HepG2 (cell line): Measurements from ENCODE around the gene CDH23. TPM values are rescaled to one million over a fixed set of nuclear protein-coding genes. Genes with fewer than 3 reads are reported as not detected.

ENCODE experiments used
- ATAC-seq: fragments of 200-7000 bp; cut with Tn5 transposase; 3 replicates; pipeline ENCODE4 v1.9.1; 2020; ENCODE audit warnings: mild to moderate bottlenecking, moderate library complexity
- BruUV-seq: library from RNA; stranded (reverse); fragments of 400-500 nt; replicated peaks from 2 replicates; lab custom pipeline; 2021; lab: Mats Ljungman, UMichigan
- CTCF ChIA-PET: fragments of 300-600 bp; formaldehyde crosslinking; extraction: SDS; loops from one replicate; lab custom pipeline; 2021; ENCODE audit warnings: low total read pairs, inconsistent platforms, low intra/inter-chr PET ratio; lab: Yijun Ruan, JAX
- POLR2A ChIA-PET: fragments of 350-600 bp; sonication (Branson Sonifier 250); formaldehyde crosslinking; loops from one replicate; lab custom pipeline; 2020; ENCODE audit warnings: antibody characterized with exemption, inconsistent platforms; lab: Yijun Ruan, JAX
- DNase-seq: peaks from one replicate; pipeline ENCODE4 v3.0.0-alpha.2; 2015; ENCODE audit warnings: low spot score
- FAIRE-seq: peaks from 3 replicates; lab custom pipeline; 2011; peaks lifted over from hg19 to GRCh38; lab: Jason Lieb, UNC
- H2AFZ ChIP-seq: one replicate; pipeline ENCODE4 v1.6.1; 2011; ENCODE audit warnings: low read length, inconsistent platforms
- H3K27ac ChIP-seq: fragments of 300-600 bp; 3 replicates; pipeline ENCODE4 v1.8.0; 2011; ENCODE audit warnings: mixed run types, mild to moderate bottlenecking, mixed read lengths, low read length, inconsistent platforms; ENCODE audit not compliant: insufficient read depth; ENCODE audit errors: extremely low read length
- H3K27me3 ChIP-seq, 2 experiments: fragments of 200-600 bp in 1 of 2; 2 replicates in 1 of 2; 3 replicates in 1 of 2; pipeline versions ENCODE4 v1.6.0 to v1.8.0; 2011; ENCODE audit warnings: low read length in 2 of 2, mild to moderate bottlenecking in 2 of 2, moderate library complexity in 2 of 2, inconsistent platforms in 1 of 2; ENCODE audit not compliant: insufficient read depth in 2 of 2, control insufficient read depth in 1 of 2
- H3K36me3 ChIP-seq, 2 experiments: fragments of 200-600 bp in 1 of 2; replicated peaks in 1 of 2; 2 replicates in 1 of 2; 3 replicates in 1 of 2; pipeline versions ENCODE4 v1.5.1 to v1.8.0; 2011; ENCODE audit warnings: low read length in 2 of 2, inconsistent platforms in 1 of 2; ENCODE audit not compliant: insufficient read depth in 2 of 2, control insufficient read depth in 1 of 2
- H3K4me1 ChIP-seq: 2 replicates; pipeline ENCODE4 v1.5.1; 2012; ENCODE audit warnings: low read length, inconsistent platforms; ENCODE audit not compliant: insufficient read depth
- H3K4me2 ChIP-seq: 2 replicates; pipeline ENCODE4 v1.6.0; 2011; ENCODE audit warnings: low read depth, low read length, inconsistent platforms
- H3K4me3 ChIP-seq, 3 experiments: fragments of 200-600 bp in 1 of 3; sonication (generic), shearing (Covaris generic) in 1 of 3; replicated peaks in 1 of 3; 2 replicates each; pipeline ENCODE4 v1.5.1; 2011 to 2016; ENCODE audit warnings: low read length in 3 of 3, inconsistent platforms in 2 of 3, low read depth in 2 of 3, mild to moderate bottlenecking in 2 of 3, control low read depth in 1 of 3, mixed read lengths in 1 of 3; ENCODE audit not compliant: insufficient read depth in 1 of 3
- H3K79me2 ChIP-seq: one replicate; pipeline ENCODE4 v1.6.1; 2011; ENCODE audit warnings: low read length, inconsistent platforms; ENCODE audit not compliant: insufficient read depth
- H3K9ac ChIP-seq: 2 replicates; pipeline ENCODE4 v1.6.0; 2011; ENCODE audit warnings: mild to moderate bottlenecking, low read depth, low read length, inconsistent platforms; ENCODE audit not compliant: insufficient read depth
- H3K9me3 ChIP-seq: 2 replicates; pipeline ENCODE4 v1.5.1; 2012; ENCODE audit warnings: mild to moderate bottlenecking, low read length
- H4K20me1 ChIP-seq: 2 replicates; pipeline ENCODE4 v1.6.0; 2011; ENCODE audit warnings: inconsistent platforms, mild to moderate bottlenecking, low read length, moderate library complexity; ENCODE audit not compliant: insufficient read depth
- CBX1 ChIP-seq: IDR thresholded peaks from one replicate; pipeline ENCODE4 v1.6.1; 2016; ENCODE audit warnings: antibody characterized with exemption, low read depth
- DPF2 ChIP-seq: sonication (generic); formaldehyde crosslinking; IDR thresholded peaks from 2 replicates; pipeline ENCODE4 v1.4.0; 2020; ENCODE audit warnings: mild to moderate bottlenecking, low read depth, missing genetic modification reagents, borderline replicate concordance
- EEA1 ChIP-seq: sonication (generic); formaldehyde crosslinking; IDR thresholded peaks from 2 replicates; pipeline ENCODE4 v1.5.1; 2020; ENCODE audit warnings: mild to moderate bottlenecking, missing genetic modification reagents, borderline replicate concordance
- GZF1 ChIP-seq: sonication (generic); formaldehyde crosslinking; IDR thresholded peaks from 2 replicates; pipeline ENCODE4 v1.5.1; 2020; ENCODE audit warnings: mild to moderate bottlenecking, missing genetic modification reagents
- ISL2 ChIP-seq: sonication (generic); formaldehyde crosslinking; IDR thresholded peaks from 2 replicates; pipeline ENCODE4 v1.5.0; 2020; ENCODE audit warnings: missing genetic modification reagents
- KAT8 ChIP-seq: IDR thresholded peaks from 2 replicates; pipeline ENCODE4 v1.6.1; 2016; ENCODE audit warnings: missing genetic modification reagents, missing compliant biosample characterization
- MIXL1 ChIP-seq: IDR thresholded peaks from 2 replicates; pipeline ENCODE4 v1.6.1; 2016
- NFRKB ChIP-seq: fragments of 450-650 bp; IDR thresholded peaks from 2 replicates; pipeline ENCODE4 v1.6.1; 2017
- ZFP36L1 ChIP-seq: sonication (generic); formaldehyde crosslinking; IDR thresholded peaks from 2 replicates; pipeline ENCODE4 v1.8.0; 2022; ENCODE audit warnings: mild to moderate bottlenecking, missing genetic modification reagents, moderate library complexity
- ZNF660 ChIP-seq: sonication (generic); formaldehyde crosslinking; IDR thresholded peaks from 2 replicates; pipeline ENCODE4 v1.5.1; 2020; ENCODE audit warnings: mild to moderate bottlenecking, low read depth, missing genetic modification reagents, borderline replicate concordance
- ZNF746 ChIP-seq: sonication (generic); formaldehyde crosslinking; IDR thresholded peaks from 2 replicates; pipeline ENCODE4 v1.8.0; 2022; ENCODE audit warnings: mild to moderate bottlenecking, missing genetic modification reagents
- ZNF761 ChIP-seq: sonication (generic); formaldehyde crosslinking; conservative IDR thresholded peaks from 2 replicates; pipeline ENCODE4 v1.4.0; 2020; ENCODE audit warnings: mild to moderate bottlenecking, missing genetic modification reagents
- ZNF775 ChIP-seq: sonication (generic); formaldehyde crosslinking; IDR thresholded peaks from 2 replicates; pipeline ENCODE4 v1.4.0; 2020; ENCODE audit warnings: missing genetic modification reagents, mild to moderate bottlenecking, moderate library complexity, borderline replicate concordance
- WGBS: methylation state at CpG from one replicate; pipeline ENCODE4 v1.1.6; 2017; ENCODE audit warnings: low lambda C conversion rate; 5-methylcytosine and 5-hydroxymethylcytosine counted together
- in situ Hi-C: cut with HindIII; loops from 2 replicates; pipeline ENCODE4 v1.10.0; 2017; ENCODE audit warnings: low pct_unique_long_range_greater_than_20kb; ENCODE audit not compliant: extremely low pct_ligation_motif_present
- intact Hi-C: fragments of 100-400 bp; cut with micrococcal nuclease; formaldehyde crosslinking; loops from one replicate; pipeline ENCODE4 v1.10.0; 2022; ENCODE audit not compliant: unreplicated experiment
- polyA plus RNA-seq, 8 experiments: library from polyadenylated mRNA; depleted of rRNA in 3 of 8; stranded (reverse) in 7 of 8; unstranded in 1 of 8; fragments of >200 nt; fragmentation: Illumina TruSeq in 4 of 8; extraction: Trizol in 4 of 8; gene quantifications; 2 replicates each; pipeline versions ENCODE4 v1.2.1 to v1.2.3, GENCODE V29; 2011 to 2016; ENCODE audit warnings: low read depth in 4 of 8, missing spikeins in 1 of 8, mixed read lengths in 1 of 8; ENCODE audit not compliant: insufficient read depth in 1 of 8
- total RNA-seq, 5 experiments: library from RNA; depleted of rRNA; stranded (reverse); fragments of >200 nt; fragmentation: Illumina TruSeq; extraction: Trizol; gene quantifications; 2 replicates each; pipeline ENCODE4 v1.2.3, GENCODE V29; 2016; ENCODE audit warnings: low read depth in 1 of 5
- TF ChIP-seq, protein P1 (sequence below): sonication (generic); formaldehyde crosslinking; IDR thresholded peaks from one replicate; pipeline ENCODE4 v1.5.1; 2020; ENCODE audit warnings: mild to moderate bottlenecking, missing genetic modification reagents; ENCODE audit errors: not compliant biosample characterization

The CDH23 gene
- total and polyA plus RNA-seq, 2 of the 13 experiments (the other 11 are each of a cell fraction or from before 2014, with no cell fraction given): 0.13 TPM; not detected in 1

DNA sequence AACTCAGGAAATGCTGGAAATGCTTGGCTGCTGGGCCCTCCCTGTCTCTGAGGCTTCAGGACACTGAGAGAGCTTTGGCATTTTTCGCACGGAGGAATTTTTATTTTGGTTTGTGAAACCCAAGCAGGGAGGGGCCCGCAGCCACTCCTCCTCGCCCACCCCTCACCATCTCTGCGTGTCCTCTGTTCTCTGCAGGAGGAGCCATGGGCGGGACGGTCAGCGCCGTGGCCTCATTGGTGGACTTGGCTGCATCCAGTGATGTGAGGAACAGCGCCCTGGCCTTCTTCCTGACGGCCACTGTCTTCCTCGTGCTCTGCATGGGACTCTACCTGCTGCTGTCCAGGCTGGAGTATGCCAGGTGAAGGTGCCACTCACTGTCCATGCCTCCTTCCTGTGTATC is 40.8 kb upstream of the CDH23 start:
- intact Hi-C loops (no loop called here), in situ Hi-C loops (no loop called here)
- Histone ChIP-seq H3K36me3 (peaks cover 21 to 76% of the 10 kb centered on the region in 2 experiments), H3K79me2 (no peaks in the 10 kb centered on the region), H4K20me1 (no peaks in the 10 kb centered on the region), H3K27me3 (no peaks in the 10 kb centered on the region), H3K9me3 (no peaks in the 10 kb centered on the region), H3K4me1 (peaks cover 4% of the 10 kb centered on the region), H3K4me2 (no peak overlapping the region), H2AFZ (no peak overlapping the region), H3K9ac (no peak overlapping the region), H3K27ac (no peak overlapping the region), H3K4me3 (no peak overlapping the region)
- no TSS peak for BruUV-seq
- WGBS: 95% methylated on average over 12 of the region's 12 CpGs
- ATAC-seq: no peak
- ChIA-PET POLR2A (interaction anchor here (1.8 kb wide), 1 partner anchor 22 kb away, joined by 4 read pairs; no protein-coding TSS in a partner anchor), CTCF (no interaction called here)
- DNase-seq: no peak
- FAIRE-seq: no peak
- no peak for TF ChIP-seq ZNF775 (CRISPR knock-in tag)
- TF ChIP-seq ZNF660: no peak
- TF ChIP-seq ISL2: no peak
- no peak for TF ChIP-seq EEA1 (CRISPR knock-in tag)
- TF ChIP-seq MIXL1: no peak
- no peak for TF ChIP-seq CBX1
- TF ChIP-seq ZFP36L1 (CRISPR knock-in tag): no peak
- no peak for TF ChIP-seq ZNF746 (CRISPR knock-in tag)
- no peak for TF ChIP-seq GZF1 (CRISPR knock-in tag)
- no peak for TF ChIP-seq DPF2 (CRISPR knock-in tag)
- TF ChIP-seq ZNF761: no peak
- TF ChIP-seq, protein P1, sequence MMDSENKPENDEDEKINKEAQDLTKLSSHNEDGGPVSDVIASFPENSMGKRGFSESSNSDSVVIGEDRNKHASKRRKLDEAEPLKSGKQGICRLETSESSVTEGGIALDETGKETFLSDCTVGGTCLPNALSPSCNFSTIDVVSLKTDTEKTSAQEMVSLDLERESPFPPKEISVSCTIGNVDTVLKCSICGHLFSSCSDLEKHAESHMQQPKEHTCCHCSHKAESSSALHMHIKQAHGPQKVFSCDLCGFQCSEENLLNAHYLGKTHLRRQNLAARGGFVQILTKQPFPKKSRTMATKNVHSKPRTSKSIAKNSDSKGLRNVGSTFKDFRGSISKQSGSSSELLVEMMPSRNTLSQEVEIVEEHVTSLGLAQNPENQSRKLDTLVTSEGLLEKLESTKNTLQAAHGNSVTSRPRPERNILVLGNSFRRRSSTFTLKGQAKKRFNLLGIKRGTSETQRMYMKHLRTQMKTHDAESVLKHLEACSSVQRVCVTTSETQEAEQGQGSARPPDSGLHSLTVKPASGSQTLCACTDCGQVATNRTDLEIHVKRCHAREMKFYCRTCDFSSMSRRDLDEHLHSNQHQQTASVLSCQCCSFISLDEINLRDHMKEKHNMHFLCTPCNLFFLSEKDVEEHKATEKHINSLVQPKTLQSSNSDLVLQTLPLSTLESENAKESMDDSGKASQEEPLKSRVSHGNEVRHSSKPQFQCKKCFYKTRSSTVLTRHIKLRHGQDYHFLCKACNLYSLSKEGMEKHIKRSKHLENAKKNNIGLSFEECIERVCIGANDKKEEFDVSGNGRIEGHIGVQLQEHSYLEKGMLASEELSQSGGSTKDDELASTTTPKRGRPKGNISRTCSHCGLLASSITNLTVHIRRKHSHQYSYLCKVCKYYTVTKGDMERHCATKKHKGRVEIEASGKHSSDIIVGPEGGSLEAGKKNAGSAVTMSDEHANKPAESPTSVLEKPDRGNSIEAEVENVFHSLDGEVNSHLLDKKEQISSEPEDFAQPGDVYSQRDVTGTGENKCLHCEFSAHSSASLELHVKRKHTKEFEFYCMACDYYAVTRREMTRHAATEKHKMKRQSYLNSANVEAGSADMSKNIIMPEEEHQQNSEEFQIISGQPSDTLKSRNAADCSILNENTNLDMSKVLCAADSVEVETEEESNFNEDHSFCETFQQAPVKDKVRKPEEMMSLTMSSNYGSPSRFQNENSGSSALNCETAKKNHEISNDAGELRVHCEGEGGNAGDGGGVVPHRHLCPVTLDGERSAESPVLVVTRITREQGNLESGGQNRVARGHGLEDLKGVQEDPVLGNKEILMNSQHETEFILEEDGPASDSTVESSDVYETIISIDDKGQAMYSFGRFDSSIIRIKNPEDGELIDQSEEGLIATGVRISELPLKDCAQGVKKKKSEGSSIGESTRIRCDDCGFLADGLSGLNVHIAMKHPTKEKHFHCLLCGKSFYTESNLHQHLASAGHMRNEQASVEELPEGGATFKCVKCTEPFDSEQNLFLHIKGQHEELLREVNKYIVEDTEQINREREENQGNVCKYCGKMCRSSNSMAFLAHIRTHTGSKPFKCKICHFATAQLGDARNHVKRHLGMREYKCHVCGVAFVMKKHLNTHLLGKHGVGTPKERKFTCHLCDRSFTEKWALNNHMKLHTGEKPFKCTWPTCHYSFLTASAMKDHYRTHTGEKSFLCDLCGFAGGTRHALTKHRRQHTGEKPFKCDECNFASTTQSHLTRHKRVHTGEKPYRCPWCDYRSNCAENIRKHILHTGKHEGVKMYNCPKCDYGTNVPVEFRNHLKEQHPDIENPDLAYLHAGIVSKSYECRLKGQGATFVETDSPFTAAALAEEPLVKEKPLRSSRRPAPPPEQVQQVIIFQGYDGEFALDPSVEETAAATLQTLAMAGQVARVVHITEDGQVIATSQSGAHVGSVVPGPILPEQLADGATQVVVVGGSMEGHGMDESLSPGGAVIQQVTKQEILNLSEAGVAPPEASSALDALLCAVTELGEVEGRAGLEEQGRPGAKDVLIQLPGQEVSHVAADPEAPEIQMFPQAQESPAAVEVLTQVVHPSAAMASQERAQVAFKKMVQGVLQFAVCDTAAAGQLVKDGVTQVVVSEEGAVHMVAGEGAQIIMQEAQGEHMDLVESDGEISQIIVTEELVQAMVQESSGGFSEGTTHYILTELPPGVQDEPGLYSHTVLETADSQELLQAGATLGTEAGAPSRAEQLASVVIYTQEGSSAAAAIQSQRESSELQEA (CRISPR knock-in tag): no peak
- TF ChIP-seq KAT8: no peak
- no peak for TF ChIP-seq NFRKB
